ENCODE data around the gene CADM3.
A peak's percentile ranks its signal among the peaks of the same experiment; 100 is the strongest.

The CADM3 gene

DNA sequence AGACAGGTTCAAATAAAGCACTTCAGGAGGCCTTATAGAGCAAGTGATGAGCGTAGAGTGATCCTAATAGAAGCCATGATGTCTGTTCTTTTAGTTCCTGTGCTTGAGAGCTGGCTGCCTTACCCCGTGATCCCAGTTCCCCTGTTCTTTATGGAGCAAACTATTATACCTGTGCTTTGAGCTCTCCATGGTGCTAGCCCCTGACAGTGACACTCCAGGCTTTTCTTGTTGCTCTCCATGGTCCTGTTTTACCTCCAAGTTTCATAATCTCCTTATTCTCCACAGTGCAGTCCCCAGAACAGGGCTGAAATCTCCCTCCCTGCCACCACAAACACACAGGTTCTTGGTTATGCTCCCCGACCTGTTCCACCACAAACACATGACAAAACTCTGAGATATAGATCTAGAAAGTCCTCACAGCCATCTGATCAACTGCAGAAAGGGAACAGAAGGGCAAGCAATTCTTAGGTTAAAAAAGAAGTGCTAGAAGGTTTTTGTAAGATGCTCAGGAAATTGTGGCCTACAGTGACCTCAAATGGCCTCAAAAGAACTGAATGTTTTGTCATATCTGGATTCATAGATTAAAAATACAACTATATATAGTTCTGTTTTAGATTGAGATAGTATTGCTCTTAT, 6.0 kb downstream of the CADM3 start:
- peak; percentile 70 for DNase-seq (ENCODE audit: low spot score)
- TF ChIP-seq, protein P1, sequence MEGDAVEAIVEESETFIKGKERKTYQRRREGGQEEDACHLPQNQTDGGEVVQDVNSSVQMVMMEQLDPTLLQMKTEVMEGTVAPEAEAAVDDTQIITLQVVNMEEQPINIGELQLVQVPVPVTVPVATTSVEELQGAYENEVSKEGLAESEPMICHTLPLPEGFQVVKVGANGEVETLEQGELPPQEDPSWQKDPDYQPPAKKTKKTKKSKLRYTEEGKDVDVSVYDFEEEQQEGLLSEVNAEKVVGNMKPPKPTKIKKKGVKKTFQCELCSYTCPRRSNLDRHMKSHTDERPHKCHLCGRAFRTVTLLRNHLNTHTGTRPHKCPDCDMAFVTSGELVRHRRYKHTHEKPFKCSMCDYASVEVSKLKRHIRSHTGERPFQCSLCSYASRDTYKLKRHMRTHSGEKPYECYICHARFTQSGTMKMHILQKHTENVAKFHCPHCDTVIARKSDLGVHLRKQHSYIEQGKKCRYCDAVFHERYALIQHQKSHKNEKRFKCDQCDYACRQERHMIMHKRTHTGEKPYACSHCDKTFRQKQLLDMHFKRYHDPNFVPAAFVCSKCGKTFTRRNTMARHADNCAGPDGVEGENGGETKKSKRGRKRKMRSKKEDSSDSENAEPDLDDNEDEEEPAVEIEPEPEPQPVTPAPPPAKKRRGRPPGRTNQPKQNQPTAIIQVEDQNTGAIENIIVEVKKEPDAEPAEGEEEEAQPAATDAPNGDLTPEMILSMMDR (IDR thresholded peaks at IDR 0.05; ENCODE audit: extremely low read depth, missing control alignments), result no peak

DNA sequence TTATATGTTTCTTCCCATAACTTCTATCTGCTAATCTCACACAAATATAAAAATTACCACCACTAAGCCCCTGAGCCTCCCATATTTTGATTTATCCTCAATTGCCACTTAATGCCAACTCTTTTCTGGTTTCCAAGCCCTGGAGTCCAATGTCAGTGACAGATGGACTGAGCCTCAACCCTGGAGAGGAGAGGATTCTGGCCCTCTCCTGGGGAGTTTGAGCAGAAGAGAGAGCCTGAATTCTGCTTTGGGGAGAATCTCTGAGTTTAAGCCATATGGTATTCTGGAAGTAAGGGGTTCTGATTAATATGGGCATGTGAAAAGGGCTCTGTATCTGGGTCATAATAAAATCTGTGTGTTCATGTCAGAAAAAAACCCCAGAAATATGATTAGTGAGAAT, 8.5 kb downstream of the CADM3 start:
- no peak for DNase-seq (ENCODE audit: low spot score)
- TF ChIP-seq, protein P1 (IDR thresholded peaks at IDR 0.05; ENCODE audit: extremely low read depth, missing control alignments), result no peak

DNA sequence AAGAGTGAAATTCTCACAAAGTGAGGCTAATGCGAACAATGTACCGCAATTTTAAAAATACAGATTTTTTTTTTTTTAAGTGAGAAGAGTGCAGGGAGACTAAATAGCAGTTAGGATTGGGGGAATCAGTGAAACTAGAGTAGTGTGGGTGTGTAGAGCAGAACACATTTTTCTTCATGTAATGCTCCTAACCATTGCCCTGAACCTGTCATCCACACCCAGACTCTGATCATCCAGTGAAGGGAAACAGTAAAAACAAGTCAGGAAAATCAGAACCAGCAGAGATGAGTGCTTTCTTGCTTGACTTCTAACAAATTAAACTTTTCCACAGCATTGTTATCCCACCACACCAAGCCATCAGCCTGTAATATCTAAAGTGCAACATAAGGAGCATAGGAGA, 9.1 kb downstream of the CADM3 start:
- TF ChIP-seq, protein P1 (IDR thresholded peaks at IDR 0.05; ENCODE audit: extremely low read depth, missing control alignments), result no peak
- DNase-seq (ENCODE audit: low spot score), result no peak

DNA sequence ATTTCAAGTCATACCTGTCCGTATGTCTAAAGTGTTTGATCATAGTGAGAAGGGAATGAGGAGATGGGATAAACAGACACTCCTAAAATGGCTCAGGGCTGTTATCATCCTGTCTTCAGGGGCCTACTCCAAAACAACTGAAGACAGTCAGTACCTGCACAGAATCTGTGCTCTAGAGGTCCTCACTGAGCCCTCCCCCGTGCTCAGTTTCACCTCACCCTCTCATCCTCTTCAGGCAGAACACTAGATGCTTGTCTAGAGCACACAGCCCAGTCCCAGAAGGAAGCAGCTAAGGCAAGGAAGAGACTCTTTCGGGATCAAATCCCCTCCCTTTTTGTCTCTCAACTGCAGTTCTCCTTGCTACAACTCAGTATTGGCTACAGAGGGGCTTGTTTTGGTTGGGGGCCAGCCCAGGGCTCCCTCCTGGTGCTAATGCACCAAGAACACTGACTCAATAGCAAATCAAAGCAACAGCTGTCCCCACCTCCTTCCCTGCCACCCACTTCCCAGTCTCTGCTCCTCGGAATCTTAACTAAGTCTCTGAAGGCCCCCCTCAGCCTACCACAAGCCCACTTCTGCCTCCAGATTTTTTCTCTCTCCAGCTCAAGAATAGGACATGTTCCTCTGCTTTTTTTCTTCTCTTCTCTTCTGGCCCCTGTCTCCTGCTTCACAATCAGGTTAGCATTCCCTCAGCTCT, 10.1 kb downstream of the CADM3 start:
- TF ChIP-seq, protein P1 (IDR thresholded peaks at IDR 0.05; ENCODE audit: extremely low read depth, missing control alignments), result no peak
- no peak for DNase-seq (ENCODE audit: low spot score)

DNA sequence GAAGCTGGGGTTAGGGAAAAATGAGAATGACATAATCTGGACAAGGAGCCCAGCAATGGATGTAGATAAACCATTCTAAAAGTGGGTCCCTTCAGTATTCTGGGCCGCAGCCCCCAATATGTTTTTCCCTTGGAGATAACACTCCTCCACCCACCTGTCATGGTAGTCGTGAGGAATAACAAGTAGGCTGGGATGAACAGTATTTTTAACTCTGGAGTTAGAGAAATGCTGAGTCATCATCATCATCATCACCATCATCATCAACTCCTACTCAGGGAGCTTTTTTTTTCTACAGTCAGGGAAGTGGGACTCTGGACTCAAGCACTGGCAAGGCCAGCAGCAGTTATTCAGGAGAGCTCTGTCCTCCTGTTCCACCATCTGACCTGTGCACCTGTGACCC, 12.8 kb downstream of the CADM3 start:
- TF ChIP-seq, protein P1 (IDR thresholded peaks at IDR 0.05; ENCODE audit: extremely low read depth, missing control alignments), result no peak
- DNase-seq (ENCODE audit: low spot score), result no peak

DNA sequence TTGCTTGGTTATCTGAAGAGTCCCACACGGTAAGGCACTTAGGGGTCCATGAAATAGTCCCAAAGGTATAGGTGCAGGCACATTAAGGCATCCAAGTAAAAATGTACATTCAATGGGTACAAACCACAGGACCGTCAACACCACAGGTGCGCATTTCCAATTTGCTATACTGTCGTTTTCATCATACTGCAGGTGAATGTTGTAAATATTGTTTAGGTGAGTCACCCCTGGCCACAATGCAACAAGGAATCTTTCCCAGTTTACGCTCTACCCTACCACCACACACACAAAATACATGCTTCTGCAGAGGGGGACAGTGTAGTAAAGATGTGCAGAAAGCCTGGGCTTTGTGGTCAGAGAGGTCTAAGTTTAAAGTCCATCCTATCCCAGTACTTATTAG, 13.7 kb downstream of the CADM3 start:
- no peak for DNase-seq (ENCODE audit: low spot score)
- TF ChIP-seq, protein P1 (IDR thresholded peaks at IDR 0.05; ENCODE audit: extremely low read depth, missing control alignments), result no peak

DNA sequence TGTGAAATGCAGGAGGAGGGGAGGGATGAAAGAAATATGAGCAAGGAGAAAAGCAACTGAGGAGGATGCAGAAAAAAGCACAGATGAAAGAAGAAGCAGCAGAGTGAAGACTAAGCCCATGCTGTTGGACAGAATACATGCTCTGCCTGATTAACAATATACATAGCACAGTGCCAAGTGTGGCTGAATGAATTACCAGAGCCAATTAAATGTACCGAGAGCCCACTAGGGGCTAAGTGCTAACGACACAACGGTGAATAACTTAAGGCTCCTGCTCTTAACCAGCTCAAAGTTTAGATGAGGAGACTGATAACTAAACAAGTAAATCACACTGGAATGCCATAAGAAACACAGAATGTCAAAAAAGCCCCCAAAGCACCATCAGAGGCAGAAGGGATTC, 15.6 kb downstream of the CADM3 start:
- TF ChIP-seq, protein P1 (IDR thresholded peaks at IDR 0.05; ENCODE audit: extremely low read depth, missing control alignments), result no peak
- no peak for DNase-seq (ENCODE audit: low spot score)
